ENCODE data around the gene CHCHD6. TPM values are rescaled to one million over a fixed set of nuclear protein-coding genes. Genes with fewer than 3 reads are reported as not detected.

Gene CHCHD6
- total RNA-seq, 2 experiments from 2014 or later: 12.7 to 13.1 TPM

GRCh38 chr3:126664591-126665214 is 39.3 kb upstream of the CHCHD6 start:
- POLR2A ChIA-PET: no interaction called here
- H3K36me3 Mint-ChIP-seq: no peaks in the 10 kb centered on the region

GRCh38 chr3:126665221-126665936 is 38.7 kb upstream of the CHCHD6 start:
- POLR2A ChIA-PET: no interaction called here
- intact Hi-C loops (cut with micrococcal nuclease): no loop called here
- Mint-ChIP-seq H3K36me3 (no peaks in the 10 kb centered on the region), H3K27ac (no peak overlapping the region), H3K4me1 (ENCODE audit: low read depth) (no peaks in the 10 kb centered on the region), H3K27me3 (peaks cover 14% of the 10 kb centered on the region), H3K9me3 (no peaks in the 10 kb centered on the region), H3K4me3 (no peak overlapping the region)
- CTCF ChIA-PET: no interaction called here
- DNase-seq: no peak

More at GRCh38 chr3:126664591-126665214, 39.3 kb upstream of the CHCHD6 start:
- H3K27me3 Mint-ChIP-seq: peaks cover 14% of the 10 kb centered on the region
- intact Hi-C loops (cut with micrococcal nuclease): no loop called here
- no peaks in the 10 kb centered on the region for H3K4me1 Mint-ChIP-seq (ENCODE audit: low read depth)
- no peak overlapping the region for H3K27ac Mint-ChIP-seq
- no peak for DNase-seq
- CTCF ChIA-PET: no interaction called here
- H3K4me3 Mint-ChIP-seq: no peak overlapping the region
- H3K9me3 Mint-ChIP-seq: no peaks in the 10 kb centered on the region

GRCh38 chr3:126665959-126666657 is 37.9 kb upstream of the CHCHD6 start:
- no peaks in the 10 kb centered on the region for H3K36me3 Mint-ChIP-seq
- H3K9me3 Mint-ChIP-seq: peaks cover 5% of the 10 kb centered on the region
- no peak overlapping the region for H3K4me3 Mint-ChIP-seq
- no peak overlapping the region for H3K27ac Mint-ChIP-seq
- POLR2A ChIA-PET: no interaction called here
- peaks cover under 1% of the 10 kb centered on the region for H3K4me1 Mint-ChIP-seq (ENCODE audit: low read depth)
- H3K27me3 Mint-ChIP-seq: peaks cover 13% of the 10 kb centered on the region
- CTCF ChIA-PET: no interaction called here
- DNase-seq: no peak
- intact Hi-C loops (cut with micrococcal nuclease): no loop called here

GRCh38 chr3:126666658-126667528 is 37.1 kb upstream of the CHCHD6 start:
- ChIA-PET POLR2A (no interaction called here), CTCF (no interaction called here)
- Mint-ChIP-seq H3K4me1 (ENCODE audit: low read depth) (peaks cover 5% of the 10 kb centered on the region), H3K36me3 (no peaks in the 10 kb centered on the region), H3K9me3 (peaks cover 9% of the 10 kb centered on the region), H3K27ac (no peak overlapping the region), H3K4me3 (no peak overlapping the region), H3K27me3 (peaks cover 10% of the 10 kb centered on the region)
- no peak for DNase-seq
- intact Hi-C loops (cut with micrococcal nuclease): no loop called here

GRCh38 chr3:126667631-126668449 is 36.2 kb upstream of the CHCHD6 start:
- H3K4me3 Mint-ChIP-seq: no peak overlapping the region
- no peaks in the 10 kb centered on the region for H3K36me3 Mint-ChIP-seq
- CTCF ChIA-PET: no interaction called here
- peaks cover 4% of the 10 kb centered on the region for H3K27me3 Mint-ChIP-seq
- DNase-seq: no peak
- peaks cover 9% of the 10 kb centered on the region for H3K9me3 Mint-ChIP-seq
- POLR2A ChIA-PET: no interaction called here
- H3K27ac Mint-ChIP-seq: no peak overlapping the region
- intact Hi-C loops (cut with micrococcal nuclease): no loop called here
- H3K4me1 Mint-ChIP-seq (ENCODE audit: low read depth): peaks cover 5% of the 10 kb centered on the region

- DNase-seq: no peak
- H3K4me3 Mint-ChIP-seq: no peak overlapping the region
- ChIA-PET POLR2A (interaction anchor here (0.6 kb wide), 1 partner anchor 14 kb away, joined by 3 read pairs; no protein-coding TSS in a partner anchor), CTCF (no interaction called here)
- H3K36me3 Mint-ChIP-seq: no peaks in the 10 kb centered on the region
- intact Hi-C loops (cut with micrococcal nuclease): no loop called here
- H3K27ac Mint-ChIP-seq: no peak overlapping the region
- peaks cover 2% of the 10 kb centered on the region for H3K27me3 Mint-ChIP-seq
- H3K9me3 Mint-ChIP-seq: peaks cover 10% of the 10 kb centered on the region
- H3K4me1 Mint-ChIP-seq (ENCODE audit: low read depth): peaks cover 5% of the 10 kb centered on the region
These were observed 35.3 kb upstream of the CHCHD6 start for GRCh38 chr3:126668450-126669401.

- H3K9me3 Mint-ChIP-seq: peaks cover 17% of the 10 kb centered on the region
- peaks cover 3% of the 10 kb centered on the region for H3K27me3 Mint-ChIP-seq
- CTCF ChIA-PET: interaction anchor here (1.0 kb wide), 1 partner anchor 9 kb away, joined by 4 read pairs; no protein-coding TSS in a partner anchor
- no peak overlapping the region for H3K27ac Mint-ChIP-seq
- H3K4me1 Mint-ChIP-seq (ENCODE audit: low read depth): peaks cover 5% of the 10 kb centered on the region
- no peak for DNase-seq
- H3K4me3 Mint-ChIP-seq: no peak overlapping the region
- POLR2A ChIA-PET: no interaction called here
- intact Hi-C loops (cut with micrococcal nuclease): no loop called here
- peaks cover 2% of the 10 kb centered on the region for H3K36me3 Mint-ChIP-seq
These were observed 32.5 kb upstream of the CHCHD6 start for GRCh38 chr3:126671521-126671920.

GRCh38 chr3:126672340-126672739 is 31.7 kb upstream of the CHCHD6 start:
- H3K9me3 Mint-ChIP-seq: peaks cover 17% of the 10 kb centered on the region
- ChIA-PET POLR2A (interaction anchor here (0.6 kb wide), 1 partner anchor 58 kb away, joined by 3 read pairs; no protein-coding TSS in a partner anchor), CTCF (no interaction called here)
- peaks cover 3% of the 10 kb centered on the region for H3K27me3 Mint-ChIP-seq
- peaks cover 5% of the 10 kb centered on the region for H3K4me1 Mint-ChIP-seq (ENCODE audit: low read depth)
- H3K36me3 Mint-ChIP-seq: peaks cover 2% of the 10 kb centered on the region
- intact Hi-C loops (cut with micrococcal nuclease): no loop called here
- no peak overlapping the region for H3K27ac Mint-ChIP-seq
- no peak overlapping the region for H3K4me3 Mint-ChIP-seq
- no peak for DNase-seq

GRCh38 chr3:126672741-126673140 is 31.3 kb upstream of the CHCHD6 start:
- Mint-ChIP-seq H3K4me3 (no peak overlapping the region), H3K9me3 (peaks cover 17% of the 10 kb centered on the region), H3K4me1 (ENCODE audit: low read depth) (peaks cover 5% of the 10 kb centered on the region), H3K27me3 (peaks cover 6% of the 10 kb centered on the region), H3K36me3 (peaks cover 2% of the 10 kb centered on the region), H3K27ac (no peak overlapping the region)
- intact Hi-C loops (cut with micrococcal nuclease): no loop called here
- CTCF ChIA-PET: interaction anchor here (1.3 kb wide), 1 partner anchor 783 kb away, joined by 4 read pairs; no protein-coding TSS in a partner anchor
- no peak for DNase-seq
- POLR2A ChIA-PET: interaction anchor here (0.6 kb wide), 1 partner anchor 58 kb away, joined by 3 read pairs; no protein-coding TSS in a partner anchor

GRCh38 chr3:126676919-126677705 is 26.9 kb upstream of the CHCHD6 start:
- peaks cover 2% of the 10 kb centered on the region for H3K36me3 Mint-ChIP-seq
- ChIA-PET CTCF (interaction anchor here (1.2 to 3.8 kb wide), 2 partner anchors 779 to 869 kb away, joined by 4 to 57 read pairs; no protein-coding TSS in a partner anchor), POLR2A (no interaction called here)
- intact Hi-C loops (cut with micrococcal nuclease): loop anchor here (5.0 kb wide), 1 partner anchor 795 kb away; no protein-coding TSS in a partner anchor
- no peak for DNase-seq
- peaks cover 5% of the 10 kb centered on the region for H3K4me1 Mint-ChIP-seq (ENCODE audit: low read depth)
- H3K9me3 Mint-ChIP-seq: peaks cover 8% of the 10 kb centered on the region
- no peak overlapping the region for H3K27ac Mint-ChIP-seq
- H3K27me3 Mint-ChIP-seq: peaks cover 13% of the 10 kb centered on the region
- H3K4me3 Mint-ChIP-seq: no peak overlapping the region
